Body of pancreas (tissue), 4 donors: Measurements from ENCODE around the gene FUT7. TPM values are rescaled to one million over a fixed set of nuclear protein-coding genes. Genes with fewer than 3 reads are reported as not detected.
A peak's percentile ranks its signal among the peaks of the same experiment; 100 is the strongest.

ENCODE experiments used
- ATAC-seq: fragments of 150-250 bp; one replicate; pipeline ENCODE4 v1.9.1; 2016
- DNase-seq, 4 donors: peaks; one replicate each; pipeline ENCODE4 v3.0.0-alpha.2; 2019
- H3K27ac ChIP-seq, 4 donors: fragments of 200-600 bp; sonication (generic); 1 replicate in 3 of 4; 2 replicates in 1 of 4; pipeline versions ENCODE4 v1.5.1 to v1.6.1; 2016 to 2019; ENCODE audit warnings: mild to moderate bottlenecking in 1 of 4, mixed read lengths in 1 of 4, moderate library complexity in 1 of 4
- H3K27me3 ChIP-seq, 2 donors: fragments of 200-600 bp; sonication (generic); one replicate each; pipeline ENCODE4 v1.6.0; 2016; ENCODE audit warnings: mild to moderate bottlenecking in 1 of 2
- H3K36me3 ChIP-seq, 2 donors: fragments of 200-600 bp; sonication (generic); replicated peaks in 1 of 2; 2 replicates each; pipeline ENCODE4 v1.5.1; 2016; ENCODE audit warnings: low read depth in 2 of 2; ENCODE audit not compliant: insufficient read depth in 1 of 2
- H3K4me1 ChIP-seq: fragments of 200-600 bp; sonication (generic); one replicate; pipeline ENCODE4 v1.6.0; 2016
- H3K4me3 ChIP-seq, 2 donors: fragments of 200-600 bp; sonication (generic); 1 replicate in 1 of 2; 2 replicates in 1 of 2; pipeline ENCODE4 v1.5.1; 2016 to 2019
- H3K9me3 ChIP-seq, 3 donors: fragments of 200-600 bp; sonication (generic); 1 replicate in 2 of 3; 2 replicates in 1 of 3; pipeline ENCODE4 v1.5.1; 2016
- POLR2A ChIP-seq, 3 donors: fragments of 450-650 bp; IDR thresholded peaks; one replicate each; pipeline ENCODE4 v1.6.1; 2016; ENCODE audit warnings: antibody characterized with exemption in 3 of 3, mild to moderate bottlenecking in 2 of 3
- WGBS, 2 donors: methylation state at CpG; one replicate each; pipeline ENCODE4 v1.1.5; 2017; 5-methylcytosine and 5-hydroxymethylcytosine counted together
- intact Hi-C: fragments of 100-400 bp; cut with DNase I; formaldehyde crosslinking; loops from one replicate; pipeline ENCODE4 v1.15.1; 2023
- total RNA-seq, 2 donors: library from RNA; depleted of rRNA; stranded (reverse); fragments of >200 nt; gene quantifications; one replicate each; pipeline ENCODE4 v1.1.0, GENCODE V29; 2016
- TF ChIP-seq, protein P1 (sequence below), 7 experiments: fragments of 450-650 bp in 4 of 7; fragments of 200-600 bp in 3 of 7; sonication (generic) in 3 of 7; IDR thresholded peaks; one replicate each; pipeline ENCODE4 v1.5.1; 2016 to 2019; ENCODE audit warnings: antibody characterized with exemption in 7 of 7

Gene FUT7
- total RNA-seq, 2 donors from 2014 or later: not detected

DNA sequence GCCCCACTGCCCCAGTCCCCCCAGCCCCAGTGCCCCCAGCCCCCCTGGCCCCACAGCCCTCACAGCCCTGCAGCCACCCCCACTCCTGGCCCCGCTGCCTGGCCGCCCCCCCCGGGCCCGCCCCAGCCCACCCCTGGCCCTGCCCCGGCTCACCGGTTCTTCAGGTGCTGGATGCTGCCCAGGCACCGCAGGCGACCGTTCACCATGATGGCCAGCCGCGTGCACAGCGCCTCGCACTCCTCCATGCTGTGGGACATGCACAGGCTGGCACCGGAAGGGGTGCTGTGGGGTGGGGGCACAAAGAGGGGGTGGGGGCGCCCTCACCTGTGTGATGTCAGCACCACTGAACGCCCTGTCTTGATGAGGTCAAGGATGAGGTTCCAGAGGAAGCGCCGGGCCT is 22.7 kb downstream of the FUT7 start:
- TF ChIP-seq, protein P1, sequence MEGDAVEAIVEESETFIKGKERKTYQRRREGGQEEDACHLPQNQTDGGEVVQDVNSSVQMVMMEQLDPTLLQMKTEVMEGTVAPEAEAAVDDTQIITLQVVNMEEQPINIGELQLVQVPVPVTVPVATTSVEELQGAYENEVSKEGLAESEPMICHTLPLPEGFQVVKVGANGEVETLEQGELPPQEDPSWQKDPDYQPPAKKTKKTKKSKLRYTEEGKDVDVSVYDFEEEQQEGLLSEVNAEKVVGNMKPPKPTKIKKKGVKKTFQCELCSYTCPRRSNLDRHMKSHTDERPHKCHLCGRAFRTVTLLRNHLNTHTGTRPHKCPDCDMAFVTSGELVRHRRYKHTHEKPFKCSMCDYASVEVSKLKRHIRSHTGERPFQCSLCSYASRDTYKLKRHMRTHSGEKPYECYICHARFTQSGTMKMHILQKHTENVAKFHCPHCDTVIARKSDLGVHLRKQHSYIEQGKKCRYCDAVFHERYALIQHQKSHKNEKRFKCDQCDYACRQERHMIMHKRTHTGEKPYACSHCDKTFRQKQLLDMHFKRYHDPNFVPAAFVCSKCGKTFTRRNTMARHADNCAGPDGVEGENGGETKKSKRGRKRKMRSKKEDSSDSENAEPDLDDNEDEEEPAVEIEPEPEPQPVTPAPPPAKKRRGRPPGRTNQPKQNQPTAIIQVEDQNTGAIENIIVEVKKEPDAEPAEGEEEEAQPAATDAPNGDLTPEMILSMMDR (IDR thresholded peaks at IDR 0.05): no peak
- TF ChIP-seq POLR2A (IDR thresholded peaks at IDR 0.05): no peak
- no peak for ATAC-seq
- Histone ChIP-seq H3K4me3 (no peak overlapping the region), H3K36me3 (peaks cover 0 to 3% of the 10 kb centered on the region in 2 donors), H3K27me3 (no peaks in the 10 kb centered on the region), H3K9me3 (no peaks in the 10 kb centered on the region), H3K4me1 (no peaks in the 10 kb centered on the region), H3K27ac (no peak overlapping the region)
- WGBS, 2 donors: 94 to 96% methylated on average over 5 to 9 of the region's 18 CpGs
- DNase-seq: no peak
- intact Hi-C loops: no loop called here

DNA sequence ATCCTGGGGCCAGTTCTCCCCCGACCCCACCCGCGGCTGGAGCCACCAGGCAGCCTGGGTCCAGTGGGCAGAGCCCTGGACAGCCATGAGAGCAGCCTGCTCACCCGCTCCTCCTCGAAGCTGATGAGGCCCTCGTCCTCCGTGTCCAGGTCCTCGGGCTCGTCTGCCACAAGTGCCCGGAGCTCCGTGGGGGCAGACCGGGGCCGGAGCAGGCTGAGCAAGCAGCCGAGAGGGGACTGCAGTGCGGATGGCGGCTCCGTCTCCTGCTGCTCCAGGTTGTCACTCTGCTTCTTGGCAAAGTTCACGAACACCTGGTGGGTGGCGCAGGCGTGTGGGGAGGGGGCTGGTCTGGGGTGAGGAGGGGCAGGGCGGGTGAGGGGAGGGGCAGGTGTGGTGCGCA is 23.6 kb downstream of the FUT7 start:
- no peak overlapping the region for H3K4me3 ChIP-seq
- H3K9me3 ChIP-seq: no peaks in the 10 kb centered on the region
- no peak overlapping the region for H3K27ac ChIP-seq
- no peak for ATAC-seq
- intact Hi-C loops: no loop called here
- TF ChIP-seq POLR2A (IDR thresholded peaks at IDR 0.05): no peak
- TF ChIP-seq, protein P1 (IDR thresholded peaks at IDR 0.05): no peak
- H3K4me1 ChIP-seq: no peaks in the 10 kb centered on the region
- 81 to 89% methylated on average over 3 to 19 of the region's 22 CpGs for WGBS, 2 donors
- H3K36me3 ChIP-seq: peaks cover 0 to 3% of the 10 kb centered on the region in 2 donors
- DNase-seq: no peak
- H3K27me3 ChIP-seq: no peaks in the 10 kb centered on the region

DNA sequence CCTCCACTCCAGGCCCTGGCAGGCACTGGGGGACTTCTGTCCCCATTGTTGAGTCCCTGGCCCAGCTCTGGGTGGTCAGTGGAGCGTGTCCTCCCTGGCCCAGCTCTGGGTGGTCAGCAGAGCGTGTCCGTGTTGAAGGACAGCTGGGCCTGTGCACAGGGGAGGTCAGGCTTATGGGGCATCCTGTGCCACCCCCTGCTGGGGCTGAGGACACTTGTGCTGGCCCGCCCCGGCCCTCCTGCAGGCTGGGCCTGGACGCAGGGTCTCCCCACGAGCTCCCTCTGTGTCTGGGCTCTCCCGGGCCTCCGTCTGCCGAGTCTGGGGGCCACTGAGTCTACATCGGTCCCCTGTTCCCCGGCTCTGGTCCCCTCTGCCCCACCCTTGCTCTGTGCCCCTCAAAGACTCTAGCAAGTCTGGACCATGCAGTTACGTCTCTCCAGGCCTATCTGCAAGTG is 24.0 kb downstream of the FUT7 start:
- Histone ChIP-seq H3K9me3 (no peaks in the 10 kb centered on the region), H3K27me3 (no peaks in the 10 kb centered on the region), H3K27ac (no peak overlapping the region), H3K36me3 (peaks cover 0 to 3% of the 10 kb centered on the region in 2 donors), H3K4me1 (no peaks in the 10 kb centered on the region), H3K4me3 (no peak overlapping the region)
- DNase-seq (no peak), ATAC-seq (no peak)
- intact Hi-C loops: no loop called here
- WGBS, 2 donors: 91 to 95% methylated on average over 6 to 12 of the region's 13 CpGs
- no peak for TF ChIP-seq POLR2A (IDR thresholded peaks at IDR 0.05)
- TF ChIP-seq, protein P1 (IDR thresholded peaks at IDR 0.05): no peak

DNA sequence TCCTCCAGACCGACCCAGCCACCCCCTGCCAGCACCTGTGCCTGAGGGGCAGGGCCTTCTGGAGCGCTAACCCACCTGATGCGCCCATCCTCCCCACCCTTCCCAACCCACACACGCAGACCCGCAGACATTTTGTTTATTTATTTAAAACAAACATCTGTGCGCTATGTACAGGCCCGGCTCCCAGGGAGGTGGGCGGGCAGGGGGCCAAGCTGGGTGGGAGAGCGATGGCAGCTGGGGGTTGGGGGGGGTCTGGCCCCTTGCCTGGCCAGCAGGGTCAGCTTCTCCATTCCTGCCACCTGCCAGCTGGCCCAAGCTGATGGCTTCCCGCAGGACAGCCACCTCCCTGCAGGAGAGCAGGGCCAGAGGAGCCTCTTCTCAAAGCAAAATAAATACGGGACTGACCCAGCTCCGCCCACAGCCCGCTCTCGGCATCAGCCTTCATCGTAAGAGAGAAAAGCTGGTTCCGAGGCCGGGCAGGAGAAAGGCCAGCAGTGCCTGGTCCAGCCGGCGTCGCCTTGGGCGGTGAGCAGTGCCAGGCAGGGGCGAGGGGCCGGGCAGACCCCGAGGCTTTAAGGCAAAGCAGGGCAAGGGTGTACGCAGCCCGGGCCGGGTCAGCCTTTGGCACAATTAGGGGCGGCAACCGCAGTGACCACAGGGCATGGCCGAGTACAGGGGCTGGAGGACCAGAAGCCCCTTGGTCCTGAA is 24.6 kb downstream of the FUT7 start:
- H3K27ac ChIP-seq: no peak overlapping the region
- no peaks in the 10 kb centered on the region for H3K4me1 ChIP-seq
- no peaks in the 10 kb centered on the region for H3K9me3 ChIP-seq
- DNase-seq (peak in 3 of 4 donors; percentile 36 to 52 (median 42)), ATAC-seq (peak; percentile 13)
- H3K36me3 ChIP-seq: peaks cover 0 to 3% of the 10 kb centered on the region in 2 donors
- WGBS, 2 donors: 75 to 84% methylated on average over 20 to 30 of the region's 30 CpGs
- intact Hi-C loops: no loop called here
- no peak overlapping the region for H3K4me3 ChIP-seq
- no peak for TF ChIP-seq POLR2A (IDR thresholded peaks at IDR 0.05)
- TF ChIP-seq, protein P1 (IDR thresholded peaks at IDR 0.05): no peak
- no peaks in the 10 kb centered on the region for H3K27me3 ChIP-seq
